Activated CD4-positive, alpha-beta T cell treated with anti-CD3 and anti-CD28 coated beads, Interleukin-2, amount 50 U/mL, for 1 hour (primary cell): ENCODE measurements around the gene HOMER1.

Experiments used
- DNase-seq: peaks from one replicate; pipeline ENCODE4 v3.0.0-alpha.2; 2020

Gene HOMER1, protein sequence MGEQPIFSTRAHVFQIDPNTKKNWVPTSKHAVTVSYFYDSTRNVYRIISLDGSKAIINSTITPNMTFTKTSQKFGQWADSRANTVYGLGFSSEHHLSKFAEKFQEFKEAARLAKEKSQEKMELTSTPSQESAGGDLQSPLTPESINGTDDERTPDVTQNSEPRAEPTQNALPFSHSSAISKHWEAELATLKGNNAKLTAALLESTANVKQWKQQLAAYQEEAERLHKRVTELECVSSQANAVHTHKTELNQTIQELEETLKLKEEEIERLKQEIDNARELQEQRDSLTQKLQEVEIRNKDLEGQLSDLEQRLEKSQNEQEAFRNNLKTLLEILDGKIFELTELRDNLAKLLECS

DNA sequence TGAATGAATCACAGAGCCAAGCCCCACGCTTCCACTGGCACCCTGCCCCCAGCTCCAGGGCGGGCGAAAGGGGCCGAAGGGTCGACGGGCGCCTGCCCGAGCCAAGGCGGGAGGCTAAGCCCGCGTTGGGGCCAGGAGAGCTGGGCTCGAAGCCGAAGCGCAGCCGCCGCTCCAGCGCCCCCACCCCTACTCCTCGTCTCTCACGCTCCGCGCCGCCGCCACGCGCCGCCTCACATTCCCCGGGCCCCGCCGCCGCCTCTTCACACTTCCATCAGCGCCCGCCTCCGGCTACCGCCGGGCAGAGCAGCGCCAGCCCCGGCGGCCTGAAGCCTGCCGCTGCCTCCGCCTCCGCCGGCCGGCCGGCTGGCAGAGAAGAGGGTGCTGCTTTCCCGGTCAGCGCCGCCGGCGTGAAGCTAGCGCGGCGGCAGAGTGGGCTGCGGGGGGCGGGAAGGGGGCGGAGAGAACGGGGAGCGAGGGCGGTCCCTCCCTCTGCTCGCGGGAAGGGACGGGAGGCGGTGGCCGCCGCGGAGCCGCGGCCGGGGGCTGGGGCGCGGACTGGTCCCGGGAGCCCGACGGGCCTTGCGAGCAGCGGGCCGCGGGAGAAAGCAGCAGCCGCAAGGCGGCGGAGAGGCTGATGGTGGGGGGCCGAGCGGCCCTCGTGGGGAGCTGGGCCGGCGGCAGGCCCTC lies at the start of gene HOMER1:
HOMER1 (minus strand) TSS at position 431 of the 687 bp plus-strand sequence. CDS start 1,360 bp downstream, outside the sequence.
- peak; percentile 67 for DNase-seq

DNA sequence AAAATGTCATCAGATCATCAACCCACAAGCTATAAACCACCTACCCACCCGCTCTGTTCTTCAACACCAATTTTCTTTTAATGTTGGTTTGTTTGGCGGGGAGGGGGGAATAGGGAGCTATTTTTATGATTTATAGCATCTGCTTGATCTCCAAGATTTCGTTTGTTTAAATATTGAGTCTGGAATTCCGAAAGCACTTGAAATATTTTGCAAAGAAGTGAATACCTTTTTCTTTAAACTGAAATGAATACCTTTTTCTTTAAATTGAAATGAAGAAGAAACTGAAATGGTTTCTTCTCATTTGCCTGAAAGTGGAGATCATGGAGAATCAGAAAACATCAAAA lies 49.3 kb upstream of the HOMER1 start:
- no peak for DNase-seq

DNA sequence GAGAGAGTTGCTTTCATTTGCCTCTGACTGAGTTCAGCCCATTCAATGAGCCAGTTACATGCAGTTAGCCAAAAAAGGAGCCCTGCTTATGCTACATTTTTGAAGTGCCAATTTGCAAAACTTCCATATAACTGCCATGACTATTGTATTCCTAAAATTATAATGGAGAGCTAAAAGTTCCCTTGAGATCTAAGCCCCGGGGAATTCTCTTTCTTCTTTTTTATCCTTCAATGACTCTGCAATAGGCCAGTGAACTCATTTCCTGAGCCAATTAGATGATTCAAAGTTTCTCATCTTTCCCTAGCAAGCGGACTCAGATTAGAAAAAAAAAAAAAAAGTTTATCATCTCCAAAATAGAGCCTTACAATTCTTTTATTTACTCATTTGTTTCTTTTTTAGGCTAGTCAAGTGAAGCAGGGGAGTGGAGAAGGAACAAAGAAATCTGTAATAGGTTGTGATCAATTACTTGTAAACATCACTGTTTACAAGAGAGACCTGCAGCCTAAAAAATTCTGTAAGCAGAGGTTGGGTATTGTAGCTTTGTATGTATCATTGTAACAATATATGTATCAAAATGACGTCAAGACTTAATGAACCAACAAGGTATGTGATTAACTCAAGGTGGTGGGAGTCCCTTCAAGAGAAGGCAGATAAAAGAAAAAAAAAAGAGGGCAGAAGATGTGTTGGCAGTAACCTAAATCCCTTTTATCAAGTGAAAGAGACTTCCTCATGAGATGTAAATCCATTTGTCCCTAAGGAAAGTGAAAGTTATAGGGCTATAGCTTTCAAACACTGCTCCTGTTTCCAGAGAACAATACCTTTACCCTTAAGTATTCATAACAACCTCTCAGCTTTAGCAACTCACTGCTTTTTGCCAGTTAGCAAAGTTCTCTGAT lies 48.7 kb upstream of the HOMER1 start:
- no peak for DNase-seq

DNA sequence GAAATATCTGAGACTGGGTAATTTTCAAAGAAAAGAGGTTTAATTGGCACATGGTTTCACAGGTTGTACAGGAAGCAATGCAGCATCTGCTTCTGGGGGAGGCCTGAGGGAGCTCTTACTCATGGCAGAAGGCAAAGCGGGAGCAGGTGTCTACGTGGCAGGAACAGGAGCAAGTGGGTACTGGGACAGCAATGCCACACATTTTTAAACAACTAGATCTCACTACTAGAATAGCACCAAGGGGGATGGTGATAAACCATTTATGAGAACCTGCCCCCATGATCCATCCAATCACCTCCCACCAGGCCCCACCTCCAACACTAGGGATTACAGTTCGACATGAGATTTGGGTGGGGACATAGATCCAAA lies 47.6 kb upstream of the HOMER1 start:
- no peak for DNase-seq

DNA sequence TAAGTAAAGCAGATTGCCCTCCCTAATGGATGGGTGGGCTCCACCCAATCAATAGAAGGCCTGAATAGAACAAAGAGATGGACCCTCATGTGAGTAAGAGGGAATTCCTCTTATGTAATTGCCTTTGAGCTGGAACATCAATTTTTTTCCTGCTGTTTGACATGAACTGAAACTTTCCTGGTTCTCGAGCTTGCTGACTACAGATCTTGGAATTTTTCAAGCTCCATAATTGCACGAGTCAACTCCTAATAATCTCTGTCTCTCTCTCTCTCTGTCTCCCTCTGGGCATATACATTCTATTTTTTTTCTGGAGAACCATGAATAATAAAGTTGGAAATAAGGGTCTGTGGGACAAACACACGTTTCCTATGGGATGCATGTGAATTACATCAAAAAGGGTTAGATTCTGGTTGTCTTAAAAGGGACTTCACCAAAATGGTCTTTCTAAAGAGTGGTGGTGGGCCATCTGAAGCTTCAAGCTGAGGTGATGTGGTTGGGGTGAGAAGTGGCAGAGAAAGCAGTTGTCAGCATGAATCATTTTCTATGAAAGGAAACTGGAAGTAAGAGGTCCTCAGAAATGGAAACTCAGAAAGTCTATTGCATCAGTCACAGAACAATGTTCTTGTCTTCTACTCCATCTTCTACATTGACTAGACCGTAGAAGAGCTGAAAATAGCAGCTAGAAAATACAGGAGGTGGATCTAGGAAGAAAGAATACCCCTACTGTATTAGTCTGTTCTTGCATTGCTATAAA lies 47.0 kb upstream of the HOMER1 start:
- DNase-seq = no peak

DNA sequence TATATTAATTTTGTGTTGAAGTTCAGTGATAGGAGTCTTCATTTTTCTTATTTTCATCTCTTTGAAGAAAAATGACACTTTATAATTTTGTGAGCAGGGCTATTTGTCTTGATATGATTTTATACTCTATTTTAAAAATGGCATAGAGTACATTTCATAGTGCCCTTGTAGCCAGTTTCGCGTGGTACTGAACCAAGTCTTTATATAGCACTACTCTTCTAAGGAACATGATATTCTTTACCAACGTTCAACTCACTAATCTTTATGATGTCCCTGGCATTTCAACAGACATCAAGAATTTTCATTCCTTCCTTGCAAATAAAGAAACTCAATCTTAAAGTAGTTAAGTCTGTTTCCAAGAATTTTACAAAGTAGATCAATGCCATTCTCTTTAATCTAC lies 41.5 kb upstream of the HOMER1 start:
- DNase-seq = no peak

DNA sequence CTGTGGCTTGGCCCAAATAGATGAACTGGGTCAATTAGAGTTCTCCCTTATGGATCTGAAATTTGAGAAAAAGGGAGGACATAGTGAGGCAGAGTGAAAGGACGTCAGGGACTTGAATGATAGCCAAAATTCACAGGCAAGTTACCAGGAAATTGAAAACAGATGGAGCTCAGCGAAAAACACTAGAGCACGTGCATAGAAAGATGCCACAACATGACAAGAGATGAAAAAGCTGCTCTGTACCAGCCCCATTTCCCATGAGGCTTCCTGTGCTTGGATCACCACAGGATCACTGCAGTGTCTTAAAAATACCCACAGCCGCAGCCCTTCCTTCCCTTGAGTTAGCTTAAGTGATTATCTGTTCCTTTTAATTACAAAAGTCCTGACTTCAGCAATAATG lies 39.0 kb upstream of the HOMER1 start:
- DNase-seq = no peak

DNA sequence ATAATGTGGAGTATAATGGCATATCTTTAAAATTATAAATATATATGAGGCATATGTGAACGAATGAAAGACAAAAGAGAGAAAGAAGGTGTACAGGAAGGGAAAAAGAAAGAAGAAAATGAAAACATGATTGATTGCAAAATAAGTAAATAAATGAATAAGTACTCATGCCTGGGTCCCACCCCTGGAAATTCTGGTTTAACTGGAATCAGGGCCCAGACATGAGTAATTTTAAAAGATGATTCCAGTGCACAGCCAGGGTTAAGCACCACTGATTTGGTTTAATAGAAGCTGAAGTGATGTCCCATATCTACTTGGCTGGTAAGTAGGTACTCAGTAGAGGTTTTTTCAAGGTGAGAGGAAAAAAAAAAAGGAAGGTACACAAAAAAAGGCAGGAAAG lies 34.0 kb upstream of the HOMER1 start:
- DNase-seq = no peak

DNA sequence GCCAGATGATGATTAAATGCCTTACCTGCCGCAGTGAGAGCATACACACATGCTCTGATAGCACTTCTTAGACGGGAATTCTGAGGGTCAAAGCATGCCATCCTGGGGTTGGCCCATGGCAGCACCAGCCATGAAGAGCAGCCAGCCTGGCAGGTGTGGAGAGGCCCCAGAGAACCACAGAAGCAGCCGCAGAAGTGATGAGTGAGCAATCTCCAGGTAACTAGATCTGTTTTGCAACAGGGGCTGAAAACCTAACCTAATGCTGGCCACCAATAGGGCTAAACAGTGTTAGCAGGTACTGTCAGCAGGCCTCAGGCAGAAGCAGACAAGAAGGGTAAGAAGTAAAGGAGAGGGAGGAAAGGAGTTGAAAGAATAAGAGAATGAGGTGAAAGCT lies 33.5 kb upstream of the HOMER1 start:
- DNase-seq = no peak

DNA sequence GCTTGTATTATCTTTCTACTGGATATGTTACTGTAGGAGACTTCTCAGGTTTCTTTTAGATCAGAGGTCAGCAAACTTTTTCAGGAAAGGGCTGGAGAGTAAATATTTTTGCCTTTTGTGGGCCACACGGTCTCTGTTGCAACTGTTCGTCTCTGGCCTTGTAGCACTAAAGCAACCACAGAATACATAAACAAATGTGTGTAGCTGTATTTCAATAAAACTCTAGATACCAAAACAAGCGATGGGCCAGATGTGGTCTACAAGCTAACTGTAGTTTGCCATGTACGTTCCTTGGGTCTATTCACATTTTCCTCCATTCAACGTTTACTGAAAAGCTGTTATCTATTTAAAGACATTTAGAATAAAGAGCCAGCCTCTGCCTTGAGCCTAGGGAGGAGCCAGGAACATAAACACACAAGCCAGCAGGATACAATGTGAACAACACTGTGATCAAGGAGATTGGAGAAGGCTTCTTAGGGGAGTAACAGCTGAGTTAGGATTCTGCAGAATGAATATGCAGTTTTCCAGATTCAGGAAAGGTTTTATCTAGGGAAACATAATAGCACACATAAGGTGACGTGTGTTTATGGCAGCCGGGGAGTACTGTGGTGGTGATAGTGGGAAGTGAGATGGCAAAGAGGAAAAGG lies 33.0 kb upstream of the HOMER1 start:
- no peak for DNase-seq

DNA sequence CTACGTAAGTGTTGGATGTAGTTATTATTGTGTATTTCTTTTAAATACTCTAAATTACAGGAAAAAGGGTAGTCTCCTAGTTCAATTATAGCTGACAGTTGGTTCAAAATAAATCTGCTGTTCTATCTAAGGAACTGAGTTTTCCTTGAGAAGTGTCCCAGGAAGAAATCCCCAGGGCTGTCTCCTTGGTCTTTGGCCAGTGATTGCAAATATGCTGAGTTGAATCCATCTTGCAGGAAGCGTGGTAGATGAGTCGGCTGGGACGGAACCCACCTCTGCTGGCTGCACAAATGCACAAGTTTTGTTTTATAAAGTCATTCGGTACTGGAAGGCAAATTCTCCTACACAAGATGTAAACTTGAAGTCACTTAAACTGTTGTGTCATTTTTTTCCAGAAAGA lies 30.2 kb upstream of the HOMER1 start:
- DNase-seq = no peak

DNA sequence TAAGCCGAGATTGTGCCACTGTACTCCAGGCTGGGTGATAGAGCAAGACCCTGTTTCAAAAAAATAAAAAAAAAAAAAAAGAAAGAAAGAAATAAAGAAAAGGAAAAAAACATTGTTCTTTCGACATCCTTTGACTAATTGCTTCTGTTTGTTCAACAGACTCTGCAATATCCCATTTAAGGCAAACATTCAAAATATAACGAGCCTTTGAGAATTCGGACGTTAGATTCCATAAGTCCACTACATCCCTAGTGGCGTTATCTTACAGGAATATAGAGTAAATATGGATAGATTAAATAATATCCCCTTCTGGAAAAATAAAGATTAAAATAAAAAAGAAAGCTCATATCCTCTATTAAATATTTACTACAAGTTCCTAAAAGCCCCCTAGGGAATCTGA lies 27.0 kb upstream of the HOMER1 start:
- no peak for DNase-seq

DNA sequence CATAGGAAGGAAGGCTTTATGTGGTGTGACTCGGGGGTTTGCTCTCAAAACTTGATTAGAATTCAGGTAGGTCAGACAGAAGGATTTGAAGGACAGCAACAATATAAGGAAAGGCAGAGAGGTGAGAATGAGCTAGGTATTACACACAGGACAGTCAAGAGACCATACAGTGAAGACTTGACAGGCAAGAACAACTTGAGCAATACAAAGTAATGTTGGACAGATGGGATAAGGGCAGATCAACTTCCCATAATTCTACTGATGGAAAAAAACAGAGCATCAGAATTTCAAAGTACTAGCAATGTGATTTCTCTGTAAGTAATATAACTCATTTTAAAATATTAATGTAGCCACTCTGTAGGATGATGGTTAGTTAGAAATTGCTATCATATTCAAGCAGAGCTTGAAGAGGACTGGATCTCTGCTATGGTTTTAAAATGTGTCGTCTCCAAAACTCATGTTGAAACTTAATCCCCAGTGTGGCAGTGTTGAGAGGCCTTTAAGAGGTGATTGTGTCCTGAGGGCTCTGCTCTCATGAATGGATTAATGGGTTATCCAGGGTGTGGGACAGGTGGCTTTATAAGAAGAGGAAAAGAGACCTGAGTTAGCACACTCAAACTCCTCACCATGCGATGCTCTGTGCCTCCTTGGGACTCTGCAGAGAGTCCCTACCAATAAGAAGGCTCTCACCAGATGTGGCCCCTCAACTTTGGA lies 22.4 kb upstream of the HOMER1 start:
- DNase-seq = no peak

DNA sequence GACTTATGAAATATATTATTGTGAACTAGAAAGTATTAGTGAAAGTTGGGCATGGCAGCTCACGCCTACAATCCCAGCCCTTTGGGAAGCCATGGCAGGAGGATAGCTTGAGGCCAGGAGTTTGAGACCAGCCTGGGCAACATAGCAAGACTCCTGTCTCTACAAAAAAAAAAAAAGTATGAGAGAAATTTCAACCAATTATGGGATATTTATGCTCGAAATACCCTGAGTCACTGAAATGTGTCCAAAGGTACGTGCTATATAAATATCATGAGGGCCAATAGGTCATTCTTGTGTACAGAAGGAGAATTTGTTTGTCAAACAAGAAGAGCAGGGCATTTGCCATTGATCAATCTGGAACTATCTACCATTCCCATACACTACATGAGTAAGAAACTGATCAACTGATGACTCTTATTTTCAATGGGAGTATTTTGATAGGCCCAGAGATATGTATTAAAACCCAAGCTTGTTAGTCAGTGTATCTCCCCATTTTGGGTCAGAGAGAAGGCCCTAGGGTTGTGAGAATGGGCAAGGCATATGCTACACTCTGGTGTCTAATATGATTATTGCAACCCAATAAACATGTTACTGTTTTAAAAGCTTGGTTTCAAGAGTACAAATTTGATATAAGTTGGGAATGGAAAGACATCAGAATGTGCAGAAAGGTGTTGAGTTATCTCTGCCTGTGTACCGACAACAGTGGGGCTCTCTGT lies 21.7 kb upstream of the HOMER1 start:
- no peak for DNase-seq

DNA sequence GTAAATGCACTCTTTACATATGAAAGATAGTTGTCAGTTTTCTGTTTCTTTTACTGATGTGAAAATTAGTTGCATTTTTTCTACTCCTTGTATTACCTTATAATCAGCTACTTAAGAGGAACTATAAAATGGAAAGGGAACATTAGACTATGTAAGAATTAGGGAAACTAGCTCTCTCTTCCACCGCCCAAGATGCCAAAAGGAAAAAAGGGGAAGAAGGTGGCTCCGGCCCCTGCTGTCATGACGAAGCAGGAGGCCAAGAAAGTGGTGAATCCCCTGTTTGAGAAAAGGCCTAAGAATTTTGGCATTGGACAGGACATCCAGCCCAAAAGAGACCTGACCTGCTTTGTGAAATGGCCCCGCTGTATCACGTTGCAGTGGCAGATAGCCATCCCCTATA lies 15.2 kb upstream of the HOMER1 start:
- DNase-seq = no peak

DNA sequence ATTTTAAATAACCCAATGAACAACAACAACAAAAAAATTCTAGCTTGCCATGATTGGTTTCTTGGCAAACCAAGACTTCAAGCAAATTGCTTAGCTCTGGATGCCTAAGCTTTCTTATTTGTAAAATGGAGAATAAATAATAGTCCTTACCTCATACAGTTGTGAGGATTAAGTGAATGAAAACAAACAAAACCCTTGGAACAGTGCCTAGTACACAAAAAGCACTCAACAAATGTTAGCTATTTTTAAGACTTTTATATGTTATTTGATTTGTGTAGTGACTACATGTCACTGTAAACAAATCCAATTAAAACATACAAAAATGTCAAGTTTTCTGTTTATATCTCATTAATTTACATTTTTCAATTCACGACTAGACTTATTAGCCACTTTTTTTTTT lies 13.5 kb upstream of the HOMER1 start:
- no peak for DNase-seq

DNA sequence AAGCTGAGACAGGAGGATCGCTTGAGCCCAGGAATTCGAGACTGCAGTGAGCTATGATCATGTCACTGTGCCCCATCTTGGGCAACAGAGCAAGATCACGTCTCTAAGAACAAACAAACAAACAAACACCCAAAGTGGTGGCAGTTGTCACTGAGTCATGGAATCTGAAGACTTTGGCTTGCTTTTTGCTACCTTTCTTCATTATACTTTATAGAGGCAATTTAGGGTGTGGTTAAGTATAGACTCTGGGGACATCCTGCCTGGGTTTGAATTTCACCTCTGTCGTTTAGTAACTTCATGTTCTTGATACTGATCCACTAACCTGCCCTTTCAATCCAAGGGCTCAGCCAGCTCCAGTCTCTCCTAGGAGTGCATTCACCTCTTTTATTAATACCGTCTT lies 13.0 kb upstream of the HOMER1 start:
- no peak for DNase-seq

DNA sequence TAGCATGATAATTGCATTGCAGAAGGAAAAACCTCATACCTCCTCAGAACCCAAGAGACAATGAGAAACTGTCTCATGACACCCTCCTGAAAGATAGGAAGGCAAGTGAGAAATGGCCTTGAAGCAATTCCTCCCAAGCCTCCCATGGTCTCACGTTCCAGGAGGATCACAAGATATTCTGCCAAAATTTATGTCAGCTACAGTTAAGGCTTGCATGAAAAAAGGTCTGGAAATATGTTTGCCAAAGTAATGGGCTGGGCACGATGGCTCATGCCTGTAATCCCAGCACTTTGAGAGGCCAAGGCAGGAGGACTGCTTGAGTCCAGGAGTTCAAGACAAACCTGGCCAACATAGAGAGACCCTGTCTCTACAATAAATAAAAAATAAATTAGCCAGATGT lies 12.6 kb upstream of the HOMER1 start:
- DNase-seq = no peak

DNA sequence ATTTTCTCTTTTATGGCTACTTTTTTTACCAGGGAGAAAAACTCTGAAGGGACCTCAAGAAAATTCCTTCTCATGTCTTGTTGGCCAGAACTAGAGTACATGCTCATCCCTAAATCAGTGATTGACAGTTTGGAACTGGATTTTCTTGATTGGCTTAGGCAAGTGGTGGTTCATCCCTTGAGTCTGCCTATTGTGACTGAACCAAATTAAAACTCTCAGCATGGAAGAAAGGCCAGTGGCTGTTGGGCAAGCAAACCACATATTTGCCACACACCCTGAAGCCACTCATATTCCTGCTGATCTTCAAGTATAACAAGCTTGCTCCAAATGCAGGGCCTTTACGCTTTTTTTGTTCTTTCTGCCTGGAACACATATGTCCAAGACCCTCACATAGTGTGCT lies 7.2 kb upstream of the HOMER1 start:
- DNase-seq = no peak

DNA sequence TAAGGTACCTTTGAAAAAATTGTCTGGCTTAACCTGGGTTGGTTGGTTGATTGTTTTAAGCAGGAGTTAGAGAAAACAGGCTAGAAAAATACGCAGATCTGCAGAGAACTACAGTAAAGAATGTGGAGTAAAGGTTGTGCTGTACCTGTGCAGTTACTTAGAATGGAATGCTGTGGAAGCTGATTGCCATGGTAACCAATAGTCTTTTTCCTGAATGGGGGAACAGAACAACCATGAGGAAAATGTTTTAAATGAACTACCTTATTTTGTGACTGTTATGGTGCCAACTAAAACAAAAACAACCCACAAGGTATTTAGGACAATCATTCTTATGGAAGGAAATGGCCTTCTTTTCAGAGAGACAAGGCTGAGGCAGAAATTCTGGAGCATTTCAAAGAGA lies 4.8 kb upstream of the HOMER1 start:
- DNase-seq = no peak

DNA sequence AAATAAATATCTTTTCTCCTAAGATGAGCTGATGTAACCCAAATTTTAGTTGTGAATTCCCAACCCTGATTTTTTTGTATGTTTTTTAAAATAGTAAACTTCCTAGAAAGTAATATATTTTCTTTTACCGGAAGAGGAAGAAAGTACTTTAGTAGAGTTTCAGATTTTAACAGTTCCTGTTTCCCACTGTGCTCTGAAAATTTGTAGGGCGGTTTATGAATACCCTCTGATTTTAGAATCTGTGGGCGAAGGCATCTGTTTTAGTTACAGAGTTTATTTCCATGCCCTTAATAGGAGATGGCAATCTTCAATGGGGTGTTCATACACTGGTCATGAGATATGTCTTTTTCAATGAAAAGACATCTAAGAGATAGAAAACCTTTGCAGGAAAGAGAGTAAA lies 3.7 kb upstream of the HOMER1 start:
- no peak for DNase-seq
